IMR-90 (cell line): ENCODE data around the gene MINDY1. TPM values are rescaled to one million over a fixed set of nuclear protein-coding genes. Genes with fewer than 3 reads are reported as not detected.

Source experiments
- ATAC-seq: fragments of 200-7000 bp; cut with Tn5 transposase; 2 replicates; pipeline ENCODE4 v1.9.1; 2020; ENCODE audit warnings: low read depth, mild to moderate bottlenecking, moderate library complexity
- BruUV-seq: library from RNA; stranded (reverse); fragments of 400-500 nt; replicated peaks from 2 replicates; lab custom pipeline; 2021; lab: Mats Ljungman, UMichigan
- CTCF ChIA-PET: fragments of 300-600 bp; formaldehyde crosslinking; extraction: SDS; loops from one replicate; lab custom pipeline; 2021; ENCODE audit warnings: antibody characterized with exemption; lab: Yijun Ruan, JAX
- POLR2A ChIA-PET: fragments of 300-600 bp; sonication (Branson Sonifier 250); formaldehyde crosslinking; loops from one replicate; lab custom pipeline; 2022; ENCODE audit warnings: antibody characterized with exemption; ENCODE audit not compliant: unreplicated experiment; lab: Charles Lee
- DNase-seq: peaks from one replicate; pipeline ENCODE4 v3.0.0; 2013
- H2AFZ ChIP-seq: replicated peaks from 2 replicates; pipeline ENCODE3; 2013; ENCODE audit warnings: low read length, mild to moderate bottlenecking; ENCODE audit not compliant: poor library complexity
- H2AK5ac ChIP-seq: 2 replicates; pipeline ENCODE4 v1.6.1; 2013; ENCODE audit warnings: low read depth, low read length, inconsistent platforms
- H2AK9ac ChIP-seq: replicated peaks from 2 replicates; pipeline ENCODE3; 2013; ENCODE audit warnings: mild to moderate bottlenecking, low read depth, low read length, moderate library complexity; ENCODE audit not compliant: poor library complexity
- H2BK120ac ChIP-seq: 2 replicates; pipeline ENCODE4 v1.6.1; 2013; ENCODE audit warnings: low read depth, low read length, inconsistent platforms
- H2BK15ac ChIP-seq: 3 replicates; pipeline ENCODE4 v1.6.1; 2013; ENCODE audit warnings: low read depth, low read length, inconsistent platforms
- H2BK20ac ChIP-seq: 2 replicates; pipeline ENCODE4 v1.6.1; 2013; ENCODE audit warnings: low read depth, mild to moderate bottlenecking, inconsistent platforms, low read length, moderate library complexity
- H2BK5ac ChIP-seq: 2 replicates; pipeline ENCODE4 v1.6.1; 2013; ENCODE audit warnings: mild to moderate bottlenecking, low read depth, low read length, inconsistent platforms; ENCODE audit not compliant: poor library complexity, severe bottlenecking
- H3K14ac ChIP-seq: replicated peaks from 2 replicates; pipeline ENCODE4 v1.6.1; 2013; ENCODE audit warnings: low read depth, low read length, inconsistent platforms
- H3K18ac ChIP-seq: 2 replicates; pipeline ENCODE4 v1.6.1; 2013; ENCODE audit warnings: low read depth, low read length, control low read depth
- H3K23ac ChIP-seq: 2 replicates; pipeline ENCODE4 v1.6.1; 2013; ENCODE audit warnings: low read depth, low read length, inconsistent platforms
- H3K27ac ChIP-seq: 2 replicates; pipeline ENCODE4 v1.5.1; 2013; ENCODE audit warnings: mild to moderate bottlenecking, control low read depth, low read length; ENCODE audit not compliant: insufficient read depth
- H3K27me3 ChIP-seq: 2 replicates; pipeline ENCODE4 v1.6.1; 2013; ENCODE audit warnings: low read length; ENCODE audit not compliant: control insufficient read depth, insufficient read depth
- H3K36me3 ChIP-seq: 2 replicates; pipeline ENCODE4 v1.6.1; 2013; ENCODE audit warnings: low read length, mixed read lengths; ENCODE audit not compliant: control insufficient read depth, insufficient read depth
- H3K4ac ChIP-seq: 2 replicates; pipeline ENCODE4 v1.6.1; 2013; ENCODE audit warnings: low read depth, low read length, inconsistent platforms
- H3K4me1 ChIP-seq: 2 replicates; pipeline ENCODE4 v1.6.1; 2013; ENCODE audit warnings: low read length, mixed read lengths; ENCODE audit not compliant: control insufficient read depth, insufficient read depth
- H3K4me2 ChIP-seq: 2 replicates; pipeline ENCODE4 v1.6.1; 2013; ENCODE audit warnings: low read depth, mild to moderate bottlenecking, control low read depth, low read length, moderate library complexity
- H3K4me3 ChIP-seq: 2 replicates; pipeline ENCODE4 v1.5.1; 2013; ENCODE audit warnings: low read depth, mild to moderate bottlenecking, control low read depth, low read length, moderate library complexity; ENCODE audit not compliant: insufficient read depth
- H3K56ac ChIP-seq: 2 replicates; pipeline ENCODE4 v1.6.1; 2013; ENCODE audit warnings: low read length, inconsistent platforms; ENCODE audit not compliant: insufficient read depth; ENCODE audit errors: extremely low read depth
- H3K79me1 ChIP-seq, 2 experiments: 2 replicates each; pipeline ENCODE4 v1.6.1; 2013; ENCODE audit warnings: low read length in 2 of 2, inconsistent platforms in 1 of 2, low read depth in 1 of 2
- H3K9ac ChIP-seq: 2 replicates; pipeline ENCODE4 v1.6.1; 2013; ENCODE audit warnings: low read depth, low read length, control low read depth
- H3K9me1 ChIP-seq: 2 replicates; pipeline ENCODE4 v1.6.1; 2013; ENCODE audit warnings: low read length, inconsistent platforms; ENCODE audit not compliant: insufficient read depth
- H3K9me3 ChIP-seq: 2 replicates; pipeline ENCODE4 v1.6.1; 2013; ENCODE audit warnings: low read length; ENCODE audit not compliant: control insufficient read depth, insufficient read depth
- H4K20me1 ChIP-seq: 2 replicates; pipeline ENCODE4 v1.6.1; 2013; ENCODE audit warnings: low read length, inconsistent platforms; ENCODE audit not compliant: insufficient read depth
- H4K5ac ChIP-seq: 2 replicates; pipeline ENCODE4 v1.6.1; 2013; ENCODE audit warnings: mild to moderate bottlenecking, low read depth, low read length, control low read depth
- H4K8ac ChIP-seq, 2 experiments: 2 replicates each; pipeline ENCODE4 v1.6.1; 2013; ENCODE audit warnings: low read depth in 2 of 2, low read length in 2 of 2, control low read depth in 1 of 2, inconsistent platforms in 1 of 2
- H4K91ac ChIP-seq: 2 replicates; pipeline ENCODE4 v1.6.1; 2013; ENCODE audit warnings: low read depth, low read length, inconsistent platforms; ENCODE audit not compliant: insufficient read depth
- CEBPB ChIP-seq: IDR thresholded peaks from 2 replicates; pipeline ENCODE4 v1.6.1; 2012; ENCODE audit warnings: low read depth, low read length, improper control_type of control experiment
- FOS ChIP-seq: fragments of 150-350 bp; IDR thresholded peaks from 2 replicates; pipeline ENCODE4 v1.6.1; 2016; ENCODE audit warnings: low read depth, low read length
- MXI1 ChIP-seq: IDR thresholded peaks from 2 replicates; pipeline ENCODE4 v1.6.1; 2012; ENCODE audit warnings: low read depth, mild to moderate bottlenecking, low read length, moderate library complexity, borderline replicate concordance
- RAD21 ChIP-seq: IDR thresholded peaks from 2 replicates; pipeline ENCODE4 v1.6.1; 2012; ENCODE audit warnings: low read length, improper control_type of control experiment
- RCOR1 ChIP-seq: IDR thresholded peaks from 2 replicates; pipeline ENCODE4 v1.6.1; 2012; ENCODE audit warnings: mild to moderate bottlenecking, low read length, improper control_type of control experiment; ENCODE audit not compliant: insufficient replicate concordance
- RFX5 ChIP-seq: IDR thresholded peaks from 2 replicates; pipeline ENCODE4 v1.8.0; 2012; ENCODE audit warnings: low read depth, mild to moderate bottlenecking, low read length, moderate library complexity
- SMC3 ChIP-seq: fragments of 150-350 bp; IDR thresholded peaks from 2 replicates; pipeline ENCODE4 v1.6.1; 2016; ENCODE audit warnings: low read depth, mild to moderate bottlenecking, antibody characterized with exemption, low read length, moderate library complexity
- WGBS, 2 experiments: methylation state at CpG; one replicate each; pipeline versions ENCODE4 v1.1.5 to v1.1.7; 2013; ENCODE audit warnings: missing lambda C conversion rate in 2 of 2; ENCODE audit not compliant: insufficient read length in 1 of 2; ENCODE audit errors: extremely low coverage in 2 of 2; 5-methylcytosine and 5-hydroxymethylcytosine counted together
- dilution Hi-C: fragments of 300-500 bp; cut with HindIII; formaldehyde crosslinking; loops from one replicate; pipeline ENCODE4 v1.14.3; 2018; ENCODE audit warnings: low sequenced_read_pairs; ENCODE audit not compliant: unreplicated experiment
- in situ Hi-C: fragments of 300-500 bp; cut with MboI; formaldehyde crosslinking; loops from 3 replicates; pipeline ENCODE4 v1.14.3; 2019; ENCODE audit warnings: low sequenced_read_pairs, inconsistent platforms, mixed read lengths
- intact Hi-C: fragments of 100-400 bp; cut with micrococcal nuclease; formaldehyde crosslinking; loops from 2 replicates; pipeline ENCODE4 v1.10.0; 2022
- polyA plus RNA-seq, 3 experiments: library from polyadenylated mRNA; depleted of rRNA; stranded (reverse); fragments of >200 nt; gene quantifications; 2 replicates each; pipeline ENCODE4 v1.2.3, GENCODE V29; 2012; ENCODE audit warnings: low replicate concordance in 1 of 3
- total RNA-seq: library from RNA; depleted of rRNA; stranded (reverse); fragments of >200 nt; gene quantifications from 2 replicates; pipeline ENCODE4 v1.2.3, GENCODE V29; 2012
- TF ChIP-seq, protein P1 (sequence below): fragments of 150-350 bp; IDR thresholded peaks from 2 replicates; pipeline ENCODE4 v1.6.1; 2017; ENCODE audit warnings: mild to moderate bottlenecking, antibody characterized with exemption, low read length, low read depth
- TF ChIP-seq, protein P2 (sequence below): fragments of 150-350 bp; IDR thresholded peaks from 2 replicates; pipeline ENCODE4 v1.6.1; 2016; ENCODE audit warnings: low read depth, mild to moderate bottlenecking, low read length, moderate library complexity, borderline replicate concordance
- TF ChIP-seq, protein P3 (sequence below): conservative IDR thresholded peaks from 2 replicates; pipeline ENCODE4 v1.5.1; 2012; ENCODE audit warnings: mild to moderate bottlenecking, low read depth, low read length, improper control_type of control experiment

Gene MINDY1
- total and polyA plus RNA-seq, 2 of the 4 experiments (the other 2 are of a cell fraction), result 6.6 to 7.3 TPM

DNA sequence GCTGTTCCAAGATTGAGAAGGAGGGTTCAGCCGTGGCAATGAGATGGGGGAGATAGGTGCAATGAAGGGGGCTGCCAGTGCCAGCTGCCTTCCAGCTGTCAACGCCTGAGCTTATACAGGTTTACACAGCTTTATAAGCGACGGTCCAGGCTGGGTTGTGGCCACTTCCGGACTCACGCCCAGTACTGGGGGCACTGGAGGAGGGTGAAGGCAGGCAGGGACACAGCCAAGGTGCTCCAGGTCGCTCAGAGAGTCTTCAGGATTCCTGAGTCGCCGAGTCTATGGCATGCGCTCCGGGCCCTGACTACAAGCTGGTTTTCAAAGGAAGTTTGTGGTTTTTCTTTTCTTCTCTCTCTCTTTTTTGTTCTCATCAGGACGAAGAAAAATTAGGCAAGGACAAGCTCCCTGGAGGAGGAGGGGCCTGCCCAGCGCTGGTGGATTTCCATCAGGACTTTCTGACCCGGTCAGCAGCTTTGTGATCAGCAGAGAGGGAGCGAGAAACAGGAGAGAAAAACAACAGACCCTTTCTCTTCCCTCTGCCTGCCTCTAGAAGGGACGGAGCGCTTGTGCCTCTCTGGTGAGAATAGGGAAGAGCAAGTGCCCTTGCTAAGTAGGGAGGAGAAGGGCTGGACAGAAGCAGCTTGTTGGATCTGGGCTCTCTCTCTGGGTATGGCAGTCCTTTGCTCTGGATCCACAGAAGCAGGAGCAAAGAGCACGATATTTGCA lies at the start of gene MINDY1 (continued):
- TF ChIP-seq RAD21 (peak; percentile 76), SMC3 (peak; percentile 40), MXI1 (no peak; the same call in 1 of the 2 replicates)

DNA sequence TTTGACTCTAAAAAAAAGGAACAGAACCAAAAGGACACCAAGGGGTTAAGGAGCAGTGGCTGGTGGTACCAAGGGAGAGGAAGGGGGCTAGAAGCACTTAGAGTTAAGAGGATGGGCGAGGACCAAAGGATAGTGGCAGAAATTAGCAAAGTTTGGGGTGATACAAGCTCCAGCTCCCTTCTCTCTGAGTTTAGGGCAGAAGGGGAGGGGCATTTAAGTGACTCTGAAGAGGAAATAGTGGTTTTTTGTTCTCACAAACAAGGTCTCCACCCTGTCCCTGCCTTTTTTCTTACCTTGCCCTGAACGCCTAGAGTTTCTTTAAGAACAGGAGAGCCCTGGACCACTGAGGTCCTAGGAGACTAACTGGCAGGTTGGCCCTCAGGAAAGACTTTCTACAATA lies 49.4 kb upstream of the MINDY1 start:
- in situ Hi-C loops, result no loop called here

More for the DNA sequence above, 49.4 kb upstream of the MINDY1 start:
- no peak overlapping the region for H3K9ac ChIP-seq
- no peak overlapping the region for H2AK9ac ChIP-seq
- CTCF ChIA-PET, result no interaction called here
- no peak overlapping the region for H2AFZ ChIP-seq
- H2BK15ac ChIP-seq, result no peak overlapping the region
- dilution Hi-C loops (no loop called here), intact Hi-C loops (no loop called here)
- H4K20me1 ChIP-seq, result peaks cover 48% of the 10 kb centered on the region
- H3K23ac ChIP-seq, result no peak overlapping the region
- no peak overlapping the region for H3K27ac ChIP-seq
- H2BK20ac ChIP-seq, result no peak overlapping the region
- no peak overlapping the region for H2AK5ac ChIP-seq
- H3K56ac ChIP-seq, result no peak overlapping the region
- no TSS peak for BruUV-seq
- TF ChIP-seq SMC3 (no peak), RAD21 (no peak), RFX5 (no peak), FOS (no peak), CEBPB (no peak), RCOR1 (no peak)
- TF ChIP-seq, protein P1, sequence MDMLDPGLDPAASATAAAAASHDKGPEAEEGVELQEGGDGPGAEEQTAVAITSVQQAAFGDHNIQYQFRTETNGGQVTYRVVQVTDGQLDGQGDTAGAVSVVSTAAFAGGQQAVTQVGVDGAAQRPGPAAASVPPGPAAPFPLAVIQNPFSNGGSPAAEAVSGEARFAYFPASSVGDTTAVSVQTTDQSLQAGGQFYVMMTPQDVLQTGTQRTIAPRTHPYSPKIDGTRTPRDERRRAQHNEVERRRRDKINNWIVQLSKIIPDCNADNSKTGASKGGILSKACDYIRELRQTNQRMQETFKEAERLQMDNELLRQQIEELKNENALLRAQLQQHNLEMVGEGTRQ, result no peak
- TF ChIP-seq, protein P2, sequence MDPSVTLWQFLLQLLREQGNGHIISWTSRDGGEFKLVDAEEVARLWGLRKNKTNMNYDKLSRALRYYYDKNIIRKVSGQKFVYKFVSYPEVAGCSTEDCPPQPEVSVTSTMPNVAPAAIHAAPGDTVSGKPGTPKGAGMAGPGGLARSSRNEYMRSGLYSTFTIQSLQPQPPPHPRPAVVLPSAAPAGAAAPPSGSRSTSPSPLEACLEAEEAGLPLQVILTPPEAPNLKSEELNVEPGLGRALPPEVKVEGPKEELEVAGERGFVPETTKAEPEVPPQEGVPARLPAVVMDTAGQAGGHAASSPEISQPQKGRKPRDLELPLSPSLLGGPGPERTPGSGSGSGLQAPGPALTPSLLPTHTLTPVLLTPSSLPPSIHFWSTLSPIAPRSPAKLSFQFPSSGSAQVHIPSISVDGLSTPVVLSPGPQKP, result no peak
- TF ChIP-seq, protein P3, sequence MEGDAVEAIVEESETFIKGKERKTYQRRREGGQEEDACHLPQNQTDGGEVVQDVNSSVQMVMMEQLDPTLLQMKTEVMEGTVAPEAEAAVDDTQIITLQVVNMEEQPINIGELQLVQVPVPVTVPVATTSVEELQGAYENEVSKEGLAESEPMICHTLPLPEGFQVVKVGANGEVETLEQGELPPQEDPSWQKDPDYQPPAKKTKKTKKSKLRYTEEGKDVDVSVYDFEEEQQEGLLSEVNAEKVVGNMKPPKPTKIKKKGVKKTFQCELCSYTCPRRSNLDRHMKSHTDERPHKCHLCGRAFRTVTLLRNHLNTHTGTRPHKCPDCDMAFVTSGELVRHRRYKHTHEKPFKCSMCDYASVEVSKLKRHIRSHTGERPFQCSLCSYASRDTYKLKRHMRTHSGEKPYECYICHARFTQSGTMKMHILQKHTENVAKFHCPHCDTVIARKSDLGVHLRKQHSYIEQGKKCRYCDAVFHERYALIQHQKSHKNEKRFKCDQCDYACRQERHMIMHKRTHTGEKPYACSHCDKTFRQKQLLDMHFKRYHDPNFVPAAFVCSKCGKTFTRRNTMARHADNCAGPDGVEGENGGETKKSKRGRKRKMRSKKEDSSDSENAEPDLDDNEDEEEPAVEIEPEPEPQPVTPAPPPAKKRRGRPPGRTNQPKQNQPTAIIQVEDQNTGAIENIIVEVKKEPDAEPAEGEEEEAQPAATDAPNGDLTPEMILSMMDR, result no peak
- no peak overlapping the region for H3K4ac ChIP-seq
- no peak overlapping the region for H4K5ac ChIP-seq
- H3K18ac ChIP-seq, result no peak overlapping the region
- no peak overlapping the region for H2BK5ac ChIP-seq
- ATAC-seq, result no peak
- no peak overlapping the region for H2BK120ac ChIP-seq
- H3K14ac ChIP-seq, result no peak overlapping the region
- WGBS, 2 experiments, result no CpG with 5 or more reads among the region's 2 CpGs
- no peak overlapping the region for H3K4me2 ChIP-seq
- no peaks in the 10 kb centered on the region for H3K9me3 ChIP-seq
- no peak overlapping the region for H4K91ac ChIP-seq
- H3K4me1 ChIP-seq, result peaks cover 9% of the 10 kb centered on the region
- peaks cover 28 to 80% of the 10 kb centered on the region in 2 experiments for H3K79me1 ChIP-seq
- no peak for DNase-seq
- H3K36me3 ChIP-seq, result peaks cover 50% of the 10 kb centered on the region
- POLR2A ChIA-PET, result no interaction called here
- H4K8ac ChIP-seq, result no peak overlapping the region
- H3K4me3 ChIP-seq, result no peak overlapping the region
- no peaks in the 10 kb centered on the region for H3K27me3 ChIP-seq
- peaks cover 23% of the 10 kb centered on the region for H3K9me1 ChIP-seq
